ENCODE results near the gene TAS2R41.

GRCh38 chr7:143493751-143494150 is 16.1 kb downstream of the TAS2R41 start:
- no peak for TF ChIP-seq POLR2AphosphoS5 (IDR thresholded peaks at IDR 0.05; ENCODE audit: borderline replicate concordance, low read depth, low read length)
- no peak for TF ChIP-seq EZH2 (IDR thresholded peaks at IDR 0.05)
- TF ChIP-seq FOXP2 (optimal IDR thresholded peaks at IDR 0.05; ENCODE audit: control extremely low read depth, extremely low read length, insufficient read depth): no peak
